ENCODE results near the gene CACUL1.
"Not testable (repeated sequence)": the region's sequence is repeated elsewhere in the genome, so short reads cannot be mapped to it uniquely, and the experiment has no call there.

The CACUL1 gene

DNA sequence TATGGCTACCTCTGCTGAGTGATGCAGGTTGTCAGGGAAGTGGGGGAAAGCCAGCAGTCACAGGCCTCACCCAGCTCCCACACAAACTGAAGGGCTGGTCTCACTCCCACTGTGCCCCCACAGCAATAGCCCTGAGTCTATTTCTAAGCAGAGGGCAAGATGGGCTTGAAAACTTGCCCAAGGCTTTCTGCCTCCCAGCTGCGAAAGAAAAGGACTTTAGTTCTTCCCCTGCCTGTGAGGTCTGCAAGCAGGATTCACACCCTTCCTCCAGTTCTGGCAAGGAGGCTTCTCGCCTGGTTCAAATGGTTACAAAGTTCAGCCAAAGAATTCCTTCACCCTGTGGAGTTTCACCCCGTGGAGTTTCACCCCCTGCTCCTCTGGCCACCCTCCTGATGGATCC lies 96.0 kb downstream of the CACUL1 start:
- DNase-seq, result no peak

DNA sequence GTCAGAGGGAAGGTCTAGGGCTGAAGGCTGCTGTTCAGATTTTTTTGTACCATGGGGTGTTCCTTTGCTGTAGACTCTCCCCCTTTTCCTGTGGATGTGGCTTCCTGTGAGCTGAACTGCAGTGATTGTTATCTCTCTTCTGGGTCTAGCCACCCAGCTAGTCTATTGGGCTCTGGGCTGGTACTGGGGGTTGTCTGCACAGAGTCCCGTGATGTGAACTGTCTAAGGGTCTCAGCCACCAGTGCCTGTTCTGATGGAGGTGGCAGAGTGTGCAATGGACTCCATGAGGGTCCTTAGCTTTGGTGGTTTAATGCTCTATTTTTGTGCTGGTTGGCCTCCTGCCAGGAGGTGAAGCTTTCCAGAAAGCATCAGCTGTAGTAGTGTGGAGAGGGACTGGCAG lies 96.6 kb downstream of the CACUL1 start:
- not testable (repeated sequence) for DNase-seq

DNA sequence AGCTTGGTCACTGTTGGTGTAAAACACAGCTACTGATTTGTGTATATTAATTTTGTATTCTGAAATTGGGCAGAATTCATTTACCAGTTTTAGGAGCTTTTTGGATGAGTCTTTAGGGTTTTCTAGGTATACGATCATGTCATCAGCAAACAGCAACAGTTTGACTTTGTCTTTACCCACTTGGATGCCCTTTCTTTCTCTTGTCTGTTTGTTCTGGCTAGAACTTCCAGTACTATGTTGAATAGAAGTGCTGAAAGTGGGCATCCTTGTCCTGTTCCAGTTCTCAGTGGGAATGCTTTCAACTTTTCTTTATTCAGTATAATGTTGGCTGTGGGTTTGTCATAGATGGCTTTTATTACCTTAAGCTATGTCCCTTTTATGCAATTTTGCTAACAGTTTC lies 109.5 kb downstream of the CACUL1 start:
- DNase-seq, result not testable (repeated sequence)

DNA sequence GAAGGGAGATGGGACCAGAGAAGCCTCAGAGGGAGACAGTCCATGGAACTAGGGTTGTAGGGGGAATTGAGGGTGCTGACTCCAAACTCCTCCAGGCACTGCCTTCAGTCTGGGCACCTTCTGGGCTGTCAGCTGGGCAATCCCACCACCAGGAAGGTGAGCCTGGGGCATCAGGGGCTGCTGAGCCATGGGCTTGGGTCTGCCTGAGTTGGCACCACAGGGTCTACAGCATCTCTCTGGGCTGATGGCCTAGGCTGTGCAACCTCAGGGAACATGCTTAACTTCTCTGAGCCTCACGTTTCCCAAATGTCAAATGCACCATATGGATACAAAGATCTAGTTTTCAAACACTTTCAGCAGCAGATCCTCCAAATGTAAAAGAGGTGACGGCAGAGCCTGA lies 112.5 kb downstream of the CACUL1 start:
- no peak for DNase-seq

DNA sequence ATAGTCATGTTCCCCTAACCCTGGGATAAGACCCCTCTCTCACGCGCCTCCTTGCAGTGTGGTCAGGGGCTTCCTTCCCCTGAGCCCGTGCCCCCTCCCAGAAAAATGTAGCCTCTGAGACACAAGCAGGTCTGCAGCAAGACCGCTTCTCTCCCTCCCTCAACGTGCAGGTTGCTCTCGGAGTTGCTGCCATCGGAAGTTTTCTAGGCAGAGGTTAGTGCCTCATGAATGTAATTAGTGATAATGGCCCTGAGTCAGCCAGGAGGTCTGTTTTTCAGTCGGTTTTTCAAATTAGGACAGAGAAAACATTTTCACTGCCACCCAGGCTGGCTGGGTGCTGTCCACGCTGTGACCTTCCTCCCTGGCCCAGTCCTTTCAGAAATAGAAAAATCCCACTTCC lies 116.1 kb downstream of the CACUL1 start:
- peak in 2 of 58 donors; percentile 4 to 6 for DNase-seq

DNA sequence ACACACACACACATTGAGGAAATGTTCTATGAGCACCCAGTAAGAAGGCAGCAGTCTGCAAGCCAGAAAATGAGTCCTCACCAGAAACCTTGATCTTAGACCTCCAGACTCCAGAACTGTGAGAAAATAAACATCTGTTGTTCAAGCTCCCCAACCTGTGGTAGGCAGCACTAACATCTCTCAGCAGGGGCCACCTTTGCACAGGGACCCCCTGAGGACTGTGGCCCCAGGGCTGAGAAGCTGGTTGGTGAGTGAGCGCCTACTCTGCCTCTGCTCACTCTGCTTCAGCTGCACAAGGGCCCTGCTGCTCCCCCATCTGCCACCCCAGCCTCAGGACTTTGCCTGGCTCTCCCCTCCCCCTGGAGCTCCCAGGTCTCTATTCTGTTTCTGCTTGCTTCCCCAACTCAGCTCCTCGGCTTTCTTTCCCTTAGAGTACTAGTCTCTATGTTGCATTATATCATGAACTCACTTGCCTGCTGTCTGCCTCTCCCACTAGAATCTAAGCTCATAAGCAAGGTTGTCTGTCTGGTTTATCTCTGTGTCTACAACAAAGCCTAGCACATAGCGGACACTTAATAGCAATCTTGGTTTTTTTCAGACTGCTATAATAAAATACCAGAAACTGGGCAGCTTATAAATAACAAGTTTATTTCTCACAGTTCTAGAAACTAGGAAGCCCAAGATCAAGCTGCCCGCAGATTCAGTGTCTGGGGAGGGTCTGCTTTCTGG lies 118.9 kb downstream of the CACUL1 start:
- DNase-seq, result no peak

DNA sequence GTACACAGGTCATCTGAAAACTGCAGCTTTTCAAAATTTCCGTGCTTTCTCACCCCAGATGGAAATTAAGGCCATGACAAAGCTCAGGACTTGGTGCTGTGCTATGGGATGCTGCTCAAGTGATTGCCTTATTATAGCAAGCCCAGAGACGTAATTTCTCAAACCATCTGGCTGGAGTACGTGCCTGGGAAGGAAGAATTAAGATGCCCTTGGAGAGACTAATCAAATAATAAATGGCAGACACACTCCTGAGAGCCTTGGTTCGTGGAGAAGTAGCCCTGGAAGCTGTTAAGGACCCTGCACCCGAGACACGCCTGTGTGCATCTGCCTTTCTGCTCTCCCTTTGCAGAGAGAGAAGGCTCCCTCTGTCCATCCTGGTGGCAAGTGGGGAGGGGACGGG lies 121.0 kb downstream of the CACUL1 start:
- DNase-seq, result no peak

DNA sequence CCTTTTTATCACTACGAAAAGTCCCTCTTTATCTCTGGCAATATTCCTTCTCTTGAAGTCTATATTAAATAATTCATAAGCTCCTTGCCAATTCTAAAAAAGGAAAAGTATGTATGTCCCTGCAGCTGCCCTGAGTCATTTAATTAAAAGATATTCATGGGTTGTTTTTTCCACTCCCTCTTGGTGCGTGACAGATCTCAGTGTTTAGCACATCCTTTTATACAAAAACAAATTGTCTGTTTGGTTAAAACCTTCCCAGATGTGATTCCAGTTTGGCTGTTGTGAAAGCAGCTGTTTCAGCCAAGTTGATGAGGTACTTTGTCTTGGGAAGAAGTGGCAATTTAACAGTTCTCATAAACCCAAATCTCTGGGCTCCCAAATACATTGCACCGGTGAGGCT lies 125.6 kb downstream of the CACUL1 start:
- no peak for DNase-seq

DNA sequence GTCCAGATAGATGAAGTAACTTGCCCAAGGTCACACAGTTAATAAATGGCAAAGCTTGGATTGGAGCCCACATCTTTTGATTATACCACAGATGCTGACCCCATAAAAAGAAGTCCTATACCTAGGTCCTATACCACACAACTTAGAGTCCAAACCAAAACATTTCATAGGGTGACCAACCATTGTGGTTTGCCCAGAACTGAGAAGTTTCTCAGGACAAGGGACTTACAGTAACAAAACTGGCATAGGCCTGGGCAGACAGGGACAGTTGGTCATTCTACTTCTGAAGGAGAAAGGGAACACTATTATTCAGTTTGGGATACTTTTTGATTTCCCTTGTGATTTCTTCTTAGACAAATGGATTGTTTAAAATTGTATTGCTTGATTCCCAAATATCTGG lies 126.4 kb downstream of the CACUL1 start:
- no peak for DNase-seq

DNA sequence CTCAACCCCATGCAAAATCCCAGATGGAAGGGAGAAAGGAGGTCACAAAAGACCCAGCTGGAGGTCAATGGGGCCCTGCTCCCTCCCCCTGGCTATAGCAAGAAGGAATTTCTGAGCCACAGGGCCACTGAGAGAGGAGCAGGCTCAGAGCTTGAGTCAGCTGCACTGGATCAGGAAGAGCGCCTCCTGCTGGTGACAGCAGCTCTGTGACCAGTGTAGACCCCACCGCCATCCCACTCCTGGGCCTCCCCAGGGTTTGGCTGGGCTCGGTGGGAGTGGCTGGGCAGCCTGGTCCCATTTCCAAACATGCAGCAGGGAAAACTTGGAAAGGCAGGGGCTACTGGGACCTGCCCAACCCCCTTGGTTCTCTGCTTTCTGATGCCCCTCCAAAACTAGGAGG lies 127.8 kb downstream of the CACUL1 start:
- DNase-seq, result no peak
